HG03521 (cell line): Measurements from ENCODE around the gene LIPH.
"Not testable (repeated sequence)": the region's sequence is repeated elsewhere in the genome, so short reads cannot be mapped to it uniquely, and the experiment has no call there.

Experiments
- ATAC-seq: cut with Tn5 transposase; IDR thresholded peaks from one replicate; pipeline ENCODE4 v1.9.1; 2021; ENCODE audit warnings: mild to moderate bottlenecking, moderate library complexity; ENCODE audit not compliant: unreplicated experiment

The LIPH gene

GRCh38 chr3:185490241-185490640 lies 62.1 kb downstream of the LIPH start:
- ATAC-seq: no peak

DNA sequence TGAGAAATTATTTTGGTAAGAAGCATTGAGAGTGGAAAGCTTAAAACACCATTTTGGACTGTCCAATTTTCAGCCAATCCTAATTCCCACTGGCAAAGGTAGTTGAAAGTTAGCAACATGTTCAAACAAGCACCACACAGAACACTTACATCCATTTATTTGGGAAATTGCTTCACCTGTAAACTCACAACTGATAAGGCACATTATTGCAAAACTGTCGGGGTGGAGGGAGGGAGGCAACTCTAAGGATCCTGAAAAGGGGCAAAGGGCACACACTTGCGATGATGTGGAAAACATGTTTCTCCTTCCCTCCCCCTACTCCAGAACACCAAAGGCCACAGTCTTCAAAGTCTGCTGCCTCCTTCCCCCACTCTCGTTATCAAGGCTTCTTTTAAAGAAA lies 62.9 kb downstream of the LIPH start:
- no peak for ATAC-seq

- ATAC-seq: no peak
These were observed 63.9 kb downstream of the LIPH start for GRCh38 chr3:185488465-185488864.

DNA sequence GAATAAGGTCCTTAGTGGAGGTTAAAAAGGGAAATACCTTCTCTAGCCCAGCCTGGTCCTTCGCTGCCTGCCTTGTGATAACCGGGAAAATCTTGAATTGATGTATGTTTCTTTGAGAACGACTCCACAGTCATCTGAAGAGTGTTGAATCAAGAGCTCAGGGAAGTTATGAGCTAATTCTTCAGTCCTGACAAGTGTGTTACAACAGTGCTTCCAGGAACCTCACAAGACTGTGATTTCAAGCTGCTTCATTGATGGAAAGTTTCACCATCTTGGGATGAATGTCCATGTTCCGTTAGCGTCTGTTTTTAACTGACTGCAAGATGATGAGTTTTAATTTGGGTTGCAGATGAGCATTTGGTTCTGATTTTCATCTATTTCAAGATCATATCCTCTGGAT lies 66.0 kb downstream of the LIPH start:
- ATAC-seq: no peak

DNA sequence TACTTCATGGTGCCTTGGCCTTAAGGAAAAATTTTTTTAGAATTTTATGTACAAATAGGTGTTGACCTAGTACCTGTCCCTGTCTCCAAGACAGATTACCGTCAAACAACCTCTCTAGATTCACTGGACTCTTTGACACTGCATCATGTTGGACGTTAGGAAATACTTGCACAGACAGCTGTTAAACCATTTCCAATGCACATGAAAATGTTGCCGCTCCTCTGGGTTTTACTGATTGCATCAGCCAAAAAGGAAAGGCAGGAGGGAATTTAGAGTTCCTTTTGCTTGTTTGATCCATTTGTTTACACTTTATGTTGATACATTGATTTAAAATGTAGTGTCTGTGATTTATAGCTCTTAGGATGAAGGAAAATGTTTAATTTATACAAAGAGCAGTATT lies 68.1 kb downstream of the LIPH start:
- no peak for ATAC-seq

GRCh38 chr3:185479373-185479945 lies 72.9 kb downstream of the LIPH start:
- no peak for ATAC-seq

DNA sequence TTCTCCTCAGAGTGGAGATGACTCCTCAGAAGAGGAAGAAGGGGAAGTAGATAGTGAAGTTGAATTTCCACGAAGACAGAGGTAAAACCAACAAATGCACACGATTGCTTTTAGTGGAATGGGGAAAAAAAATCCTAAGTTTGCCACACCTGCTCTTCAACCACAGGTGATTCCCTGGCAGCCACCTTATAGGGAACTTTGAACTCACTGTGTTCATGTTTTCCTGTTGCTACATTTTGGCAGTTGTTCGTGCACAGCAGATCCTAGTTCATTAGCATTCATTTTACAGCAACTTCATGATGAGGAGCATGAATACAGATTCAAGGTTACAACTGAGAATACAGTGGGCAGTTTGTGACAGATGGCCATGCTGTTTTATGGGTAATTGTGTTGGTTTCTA lies 75.1 kb downstream of the LIPH start:
- ATAC-seq: no peak

- ATAC-seq: not testable (repeated sequence)
These were observed 77.5 kb downstream of the LIPH start for GRCh38 chr3:185474922-185475321.

DNA sequence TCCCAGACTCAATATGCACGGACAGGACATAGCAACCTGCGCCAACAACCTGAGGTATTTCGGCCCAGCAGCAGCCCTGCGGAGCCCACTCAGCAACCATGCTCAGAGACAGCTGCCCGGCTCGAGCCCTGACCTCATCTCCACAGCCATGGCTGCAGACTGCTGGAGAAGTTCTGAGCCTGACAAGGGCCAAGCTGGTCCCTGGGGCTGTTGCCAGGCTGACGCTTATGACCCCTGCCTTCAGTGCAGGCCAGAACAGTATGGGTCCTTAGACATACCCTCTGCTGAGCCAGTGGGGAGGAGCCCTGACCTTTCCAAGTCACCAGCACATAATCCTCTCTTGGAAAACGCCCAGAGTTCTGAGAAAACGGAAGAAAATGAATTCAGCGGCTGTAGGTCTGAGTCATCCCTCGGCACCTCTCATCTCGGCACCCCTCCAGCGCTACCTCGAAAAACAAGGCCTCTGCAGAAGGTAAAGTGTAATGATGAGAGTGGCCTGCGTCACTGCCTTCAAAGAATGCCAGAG lies 79.0 kb downstream of the LIPH start:
- ATAC-seq: no peak

GRCh38 chr3:185470323-185470722 lies 82.1 kb downstream of the LIPH start:
- ATAC-seq: no peak

DNA sequence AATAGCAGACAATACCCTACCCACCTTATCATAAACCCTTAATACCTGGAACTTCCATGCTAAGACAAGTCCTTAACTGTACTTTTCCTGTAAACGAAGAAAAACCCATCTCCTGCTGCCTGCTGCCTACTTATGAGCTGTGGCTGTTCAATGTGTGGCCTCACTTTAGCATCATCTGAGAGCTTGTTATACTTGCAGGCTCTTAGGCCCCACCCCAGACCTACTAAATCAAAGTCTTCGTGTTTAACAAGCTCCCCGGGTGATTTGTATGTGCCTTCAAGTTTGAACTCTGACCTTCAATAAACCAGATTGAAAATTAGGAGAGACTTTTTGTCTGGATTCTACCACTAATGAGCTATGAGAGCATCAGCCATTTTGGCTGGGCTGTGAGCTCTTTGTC lies 82.8 kb downstream of the LIPH start:
- no peak for ATAC-seq

GRCh38 chr3:185466123-185466522 lies 86.3 kb downstream of the LIPH start:
- not testable (repeated sequence) for ATAC-seq

DNA sequence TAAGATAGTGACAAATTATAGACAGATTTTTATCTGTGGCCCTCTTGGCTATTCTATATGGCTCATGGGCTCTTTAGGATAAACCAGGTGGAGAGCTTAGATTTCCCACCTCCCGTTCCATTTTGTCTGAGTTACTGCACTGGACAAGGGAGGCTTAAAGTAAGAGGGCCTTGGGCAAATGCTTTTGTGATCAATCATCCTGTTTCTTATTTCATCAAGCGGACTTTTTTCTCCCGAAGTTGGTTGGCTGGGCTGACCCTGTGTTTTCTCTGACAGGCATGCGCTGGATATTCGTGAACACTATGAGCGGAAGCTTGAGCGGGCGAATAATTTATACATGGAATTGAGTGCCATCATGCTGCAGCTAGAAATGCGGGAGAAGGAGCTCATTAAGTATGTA lies 86.9 kb downstream of the LIPH start:
- no peak for ATAC-seq

- no peak for ATAC-seq
These were observed 91.6 kb downstream of the LIPH start for GRCh38 chr3:185460719-185461350.

- ATAC-seq: no peak
These were observed 92.1 kb downstream of the LIPH start for GRCh38 chr3:185460309-185460708.

- ATAC-seq: no peak
These were observed 95.0 kb downstream of the LIPH start for GRCh38 chr3:185457376-185457775.
